Liver (tissue), 9 donors: ENCODE data around the gene SHLD2. TPM values are rescaled to one million over a fixed set of nuclear protein-coding genes. Genes with fewer than 3 reads are reported as not detected.
"Not testable (repeated sequence)": the region's sequence is repeated elsewhere in the genome, so short reads cannot be mapped to it uniquely, and the experiment has no call there.

ENCODE experiments used
- DNase-seq: peaks from one replicate; pipeline ENCODE4 v3.0.0-alpha.2; 2017; ENCODE audit warnings: low spot score
- H3K27ac ChIP-seq, 2 donors: one replicate each; pipeline ENCODE4 v1.7.0; 2013; ENCODE audit warnings: inconsistent platforms in 2 of 2, low read length in 2 of 2, control low read depth in 1 of 2, low read depth in 1 of 2, mild to moderate bottlenecking in 1 of 2
- H3K27me3 ChIP-seq, 4 donors: one replicate each; pipeline versions ENCODE4 v1.6.1 to v1.7.0; 2013; ENCODE audit warnings: low read length in 3 of 4, inconsistent platforms in 1 of 4, mild to moderate bottlenecking in 1 of 4, moderate library complexity in 1 of 4; ENCODE audit not compliant: control insufficient read depth in 4 of 4, insufficient read depth in 4 of 4
- H3K36me3 ChIP-seq, 4 donors: one replicate each; pipeline versions ENCODE4 v1.6.1 to v1.7.0; 2013; ENCODE audit warnings: low read length in 3 of 4, mild to moderate bottlenecking in 3 of 4, low read depth in 1 of 4, moderate library complexity in 1 of 4; ENCODE audit not compliant: control insufficient read depth in 4 of 4, insufficient read depth in 3 of 4
- H3K4me1 ChIP-seq, 4 donors: one replicate each; pipeline versions ENCODE4 v1.6.1 to v1.7.0; 2013; ENCODE audit warnings: low read length in 3 of 4, mild to moderate bottlenecking in 3 of 4, moderate library complexity in 1 of 4; ENCODE audit not compliant: control insufficient read depth in 4 of 4, insufficient read depth in 4 of 4
- H3K4me3 ChIP-seq, 3 donors: one replicate each; pipeline versions ENCODE4 v1.6.1 to v1.7.0; 2013; ENCODE audit warnings: low read length in 3 of 3, control low read depth in 1 of 3, low read depth in 1 of 3, mild to moderate bottlenecking in 1 of 3
- H3K9ac ChIP-seq, 2 donors: one replicate each; pipeline ENCODE4 v1.7.0; 2013; ENCODE audit warnings: low read length in 2 of 2, mild to moderate bottlenecking in 2 of 2, moderate library complexity in 2 of 2, control low read depth in 1 of 2, low read depth in 1 of 2
- H3K9me3 ChIP-seq, 4 donors: one replicate each; pipeline versions ENCODE4 v1.6.1 to v1.7.0; 2013; ENCODE audit warnings: low read length in 3 of 4; ENCODE audit not compliant: control insufficient read depth in 4 of 4
- EGR1 ChIP-seq, 2 donors: IDR thresholded peaks; 2 replicates each; pipeline ENCODE4 v1.6.1; 2016 to 2018; ENCODE audit warnings: antibody characterized with exemption in 2 of 2, low read depth in 2 of 2
- GABPA ChIP-seq, 2 donors: IDR thresholded peaks in 1 of 2; conservative IDR thresholded peaks in 1 of 2; 2 replicates each; pipeline ENCODE4 v1.6.1; 2016; ENCODE audit warnings: antibody characterized with exemption in 2 of 2, mild to moderate bottlenecking in 1 of 2, moderate library complexity in 1 of 2
- HNF4A ChIP-seq, 2 donors: conservative IDR thresholded peaks; 2 replicates each; pipeline ENCODE4 v1.6.1; 2016; ENCODE audit warnings: antibody characterized with exemption in 2 of 2, mild to moderate bottlenecking in 2 of 2
- JUND ChIP-seq, 2 donors: IDR thresholded peaks; 2 replicates each; pipeline ENCODE4 v1.6.1; 2016; ENCODE audit warnings: antibody characterized with exemption in 2 of 2
- MAX ChIP-seq: IDR thresholded peaks from 2 replicates; pipeline ENCODE4 v1.6.1; 2016; ENCODE audit warnings: antibody characterized with exemption
- RAD21 ChIP-seq, 2 donors: IDR thresholded peaks; 2 replicates each; pipeline ENCODE4 v1.6.1; 2016; ENCODE audit warnings: antibody characterized with exemption in 2 of 2, mild to moderate bottlenecking in 2 of 2
- RXRA ChIP-seq, 2 donors: IDR thresholded peaks; 2 replicates each; pipeline ENCODE4 v1.6.1; 2017 to 2018; ENCODE audit warnings: antibody characterized with exemption in 2 of 2, mild to moderate bottlenecking in 1 of 2
- SP1 ChIP-seq: IDR thresholded peaks from 2 replicates; pipeline ENCODE4 v1.6.1; 2018; ENCODE audit warnings: antibody characterized with exemption, mild to moderate bottlenecking
- YY1 ChIP-seq: IDR thresholded peaks from 2 replicates; pipeline ENCODE4 v1.6.1; 2016; ENCODE audit warnings: antibody characterized with exemption, mild to moderate bottlenecking
- ZBTB33 ChIP-seq: IDR thresholded peaks from 2 replicates; pipeline ENCODE4 v1.6.1; 2016; ENCODE audit warnings: antibody characterized with exemption
- WGBS: extraction: QIAGEN DNeasy Blood & Tissue Kit; methylation state at CpG from one replicate; pipeline ENCODE4 v1.1.7; 2013; 5-methylcytosine and 5-hydroxymethylcytosine counted together
- polyA plus RNA-seq, 2 donors: library from polyadenylated mRNA; stranded (reverse) in 1 of 2; unstranded in 1 of 2; fragments of 200-250 nt in 1 of 2; fragments of >200 nt in 1 of 2; fragmentation: Nextera tagmentation in 1 of 2; extraction: Ambion mirVana in 1 of 2; gene quantifications; one replicate each; pipeline versions ENCODE4 v1.2.1 to v1.2.3, GENCODE V29; 2013 to 2015
- total RNA-seq, 2 donors: library from RNA; depleted of rRNA; stranded (reverse); fragments of >200 nt; gene quantifications; one replicate each; pipeline ENCODE4 v1.2.3, GENCODE V29; 2014
- donor health status: healthy.
- donor health status: healthy.
- donor health status: healthy.
- donor health status: healthy.
- donor health status: healthy.

SHLD2 gene
- total and polyA plus RNA-seq, 4 donors, result 11.7 to 39.5 (median 24.9) TPM

GRCh38 chr10:87177587-87177986, 82.6 kb downstream of the SHLD2 start:
- not testable (repeated sequence) for H3K9ac ChIP-seq, H3K36me3 ChIP-seq, H3K27ac ChIP-seq, DNase-seq, H3K4me1 ChIP-seq, H3K4me3 ChIP-seq, H3K9me3 ChIP-seq, H3K27me3 ChIP-seq
- WGBS, result 49% methylated on average over 2 of the region's 3 CpGs
- peak in 1 of 2 donors; percentile 7 for TF ChIP-seq HNF4A (conservative IDR thresholded peaks at IDR 0.05)

- 84% methylated on average over 6 of the region's 6 CpGs for WGBS
- H3K27me3 ChIP-seq, H3K27ac ChIP-seq, H3K36me3 ChIP-seq, H3K9ac ChIP-seq, H3K9me3 ChIP-seq, H3K4me1 ChIP-seq, DNase-seq, H3K4me3 ChIP-seq: not testable (repeated sequence)
Observed at GRCh38 chr10:87184421-87184820, 89.4 kb downstream of the SHLD2 start.

- 89% methylated on average over 3 of the region's 4 CpGs for WGBS
- H3K27me3 ChIP-seq, DNase-seq, H3K4me1 ChIP-seq, H3K9me3 ChIP-seq, H3K36me3 ChIP-seq, H3K27ac ChIP-seq, H3K9ac ChIP-seq, H3K4me3 ChIP-seq: not testable (repeated sequence)
Observed at GRCh38 chr10:87186016-87186415, 91.0 kb downstream of the SHLD2 start.

GRCh38 chr10:87187573-87187972, 92.6 kb downstream of the SHLD2 start:
- H3K27ac ChIP-seq, H3K9ac ChIP-seq: not testable (repeated sequence)
- WGBS, result 96% methylated on average over 3 of the region's 3 CpGs

GRCh38 chr10:87191841-87192240, 96.8 kb downstream of the SHLD2 start:
- H3K4me1 ChIP-seq, DNase-seq: not testable (repeated sequence)
- 97% methylated on average over 3 of the region's 3 CpGs for WGBS

More at GRCh38 chr10:87187573-87187972, 92.6 kb downstream of the SHLD2 start:
- H3K36me3 ChIP-seq, H3K9me3 ChIP-seq, H3K4me3 ChIP-seq, H3K27me3 ChIP-seq, H3K4me1 ChIP-seq, DNase-seq: not testable (repeated sequence)

GRCh38 chr10:87200924-87201323, 105.9 kb downstream of the SHLD2 start:
- not testable (repeated sequence) for H3K36me3 ChIP-seq, H3K4me3 ChIP-seq, H3K27me3 ChIP-seq, DNase-seq, H3K9ac ChIP-seq, H3K9me3 ChIP-seq, H3K4me1 ChIP-seq
- 19% methylated on average over 6 of the region's 6 CpGs for WGBS
- peak; percentile 28 to 32 for TF ChIP-seq RAD21 (IDR thresholded peaks at IDR 0.05)
- peak; percentile 30 for TF ChIP-seq SP1
- peak in 1 of 2 donors; percentile 20 for TF ChIP-seq EGR1 (IDR thresholded peaks at IDR 0.05; ENCODE audit: low read depth in 2 of 2)
- peak; percentile 77 for TF ChIP-seq YY1
- peak in 1 of 2 donors; percentile 34 for TF ChIP-seq JUND (IDR thresholded peaks at IDR 0.05)
- peak; percentile 48 for TF ChIP-seq ZBTB33
- TF ChIP-seq MAX, result peak; percentile 48
- TF ChIP-seq HNF4A (conservative IDR thresholded peaks at IDR 0.05), result peak in 1 of 2 donors; percentile 52
- TF ChIP-seq GABPA (IDR thresholded peaks at IDR 0.05 in 1 of 2, conservative IDR thresholded peaks at IDR 0.05 in 1 of 2), result peak in 1 of 2 donors; percentile 50
- peak in 1 of 2 donors; percentile 66 for TF ChIP-seq RXRA (IDR thresholded peaks at IDR 0.05)
- peak overlapping the region; percentile 50 to 58 for H3K27ac ChIP-seq

More at GRCh38 chr10:87191841-87192240, 96.8 kb downstream of the SHLD2 start:
- H3K4me3 ChIP-seq, H3K27ac ChIP-seq, H3K36me3 ChIP-seq, H3K27me3 ChIP-seq, H3K9ac ChIP-seq, H3K9me3 ChIP-seq: not testable (repeated sequence)
